Fibroblast of lung (primary cell): ENCODE measurements around the gene ADA. TPM values are rescaled to one million over a fixed set of nuclear protein-coding genes. Genes with fewer than 3 reads are reported as not detected.
A peak's percentile ranks its signal among the peaks of the same experiment; 100 is the strongest.
"Not testable (repeated sequence)": the region's sequence is repeated elsewhere in the genome, so short reads cannot be mapped to it uniquely, and the experiment has no call there.

ENCODE experiments used
- DNase-seq, 2 donors: peaks; one replicate each; pipeline versions ENCODE4 v3.0.0 to v3.0.0-alpha.2; 2010; ENCODE audit warnings: low read depth in 2 of 2
- H2AFZ ChIP-seq: 2 replicates; pipeline ENCODE4 v1.5.1; 2012; ENCODE audit warnings: low read length, control low read depth, inconsistent platforms
- H3K27ac ChIP-seq: 2 replicates; pipeline ENCODE4 v1.5.1; 2011; ENCODE audit warnings: low read length, control low read depth; ENCODE audit not compliant: insufficient read depth
- H3K27me3 ChIP-seq: 2 replicates; pipeline ENCODE4 v1.5.1; 2011; ENCODE audit warnings: mild to moderate bottlenecking, low read length; ENCODE audit not compliant: control insufficient read depth, insufficient read depth
- H3K36me3 ChIP-seq: 2 replicates; pipeline ENCODE4 v1.5.1; 2011; ENCODE audit warnings: low read length; ENCODE audit not compliant: control insufficient read depth, insufficient read depth
- H3K4me1 ChIP-seq: 2 replicates; pipeline ENCODE4 v1.5.1; 2011; ENCODE audit warnings: low read length; ENCODE audit not compliant: control insufficient read depth, insufficient read depth; ENCODE audit errors: extremely low read depth
- H3K4me2 ChIP-seq: 2 replicates; pipeline ENCODE4 v1.5.1; 2011; ENCODE audit warnings: low read length, control low read depth; ENCODE audit not compliant: insufficient read depth; ENCODE audit errors: extremely low read depth
- H3K4me3 ChIP-seq, 4 experiments: fragments of 200-600 bp in 1 of 4; sonication (generic) in 1 of 4; replicated peaks in 1 of 4; 2 replicates each; pipeline ENCODE4 v1.5.1; 2011 to 2016; ENCODE audit warnings: low read length in 4 of 4, low read depth in 3 of 4, mild to moderate bottlenecking in 3 of 4, control low read depth in 2 of 4, inconsistent platforms in 1 of 4, mixed read lengths in 1 of 4; ENCODE audit not compliant: insufficient read depth in 1 of 4; ENCODE audit errors: control extremely low read depth in 1 of 4
- H3K79me2 ChIP-seq: 2 replicates; pipeline ENCODE4 v1.5.1; 2012; ENCODE audit warnings: mild to moderate bottlenecking, low read length, inconsistent platforms; ENCODE audit not compliant: control insufficient read depth, insufficient read depth
- H3K9ac ChIP-seq: 2 replicates; pipeline ENCODE4 v1.5.1; 2011; ENCODE audit warnings: mild to moderate bottlenecking, low read length, control low read depth; ENCODE audit not compliant: insufficient read depth
- H3K9me3 ChIP-seq: 2 replicates; pipeline ENCODE4 v1.5.1; 2012; ENCODE audit warnings: low read depth, low read length; ENCODE audit not compliant: control insufficient read depth, insufficient read depth
- H4K20me1 ChIP-seq: 2 replicates; pipeline ENCODE4 v1.5.1; 2011; ENCODE audit warnings: low read length; ENCODE audit not compliant: control insufficient read depth, insufficient read depth; ENCODE audit errors: extremely low read depth
- EZH2 ChIP-seq: IDR thresholded peaks from 2 replicates; pipeline ENCODE4 v1.5.1; 2012; ENCODE audit warnings: low read length, control low read depth, mild to moderate bottlenecking; ENCODE audit errors: missing control alignments
- polyA plus RNA-seq, 2 donors: library from polyadenylated mRNA; depleted of rRNA in 1 of 2; stranded (reverse) in 1 of 2; unstranded in 1 of 2; fragments of >200 nt; gene quantifications; 2 replicates each; pipeline ENCODE4 v1.2.1, GENCODE V29; 2011 to 2012; ENCODE audit warnings: missing spikeins in 1 of 2
- total RNA-seq: library from RNA; depleted of rRNA; stranded (reverse); fragments of >200 nt; gene quantifications from 2 replicates; pipeline ENCODE4 v1.2.1, GENCODE V29; 2014
- TF ChIP-seq, protein P1 (sequence below), 2 donors: IDR thresholded peaks in 1 of 2; conservative IDR thresholded peaks in 1 of 2; 1 replicate in 1 of 2; 2 replicates in 1 of 2; pipeline ENCODE4 v1.5.1; 2011 to 2012; ENCODE audit warnings: low read length in 2 of 2, control low read depth in 1 of 2, inconsistent platforms in 1 of 2, low read depth in 1 of 2, mild to moderate bottlenecking in 1 of 2

ADA gene
- total and polyA plus RNA-seq, 2 donors (not counting 1 experiment from before 2014, with no cell fraction given): 5.4 to 21.9 TPM

DNA sequence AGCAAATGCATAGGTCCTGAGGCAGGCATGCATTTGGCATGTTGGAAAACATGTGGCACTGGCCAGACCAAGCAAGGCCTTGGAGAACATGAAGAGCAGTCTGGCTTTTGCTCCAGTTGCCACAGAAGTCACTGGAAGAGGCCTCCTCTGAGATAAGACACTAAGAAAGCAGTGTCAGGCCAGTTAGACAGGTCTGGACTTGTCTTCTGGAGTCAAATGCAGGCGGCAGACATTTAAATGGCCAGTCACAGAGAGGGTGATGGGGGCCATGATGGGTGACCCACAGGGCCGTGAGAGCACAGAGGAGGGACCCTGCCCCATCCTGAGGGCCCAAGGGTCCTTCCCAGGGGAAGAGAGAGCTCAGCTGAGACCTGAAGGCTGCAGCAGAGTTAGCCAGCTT lies 26.7 kb upstream of the ADA start:
- H3K27ac ChIP-seq: no peak overlapping the region
- TF ChIP-seq, protein P1, sequence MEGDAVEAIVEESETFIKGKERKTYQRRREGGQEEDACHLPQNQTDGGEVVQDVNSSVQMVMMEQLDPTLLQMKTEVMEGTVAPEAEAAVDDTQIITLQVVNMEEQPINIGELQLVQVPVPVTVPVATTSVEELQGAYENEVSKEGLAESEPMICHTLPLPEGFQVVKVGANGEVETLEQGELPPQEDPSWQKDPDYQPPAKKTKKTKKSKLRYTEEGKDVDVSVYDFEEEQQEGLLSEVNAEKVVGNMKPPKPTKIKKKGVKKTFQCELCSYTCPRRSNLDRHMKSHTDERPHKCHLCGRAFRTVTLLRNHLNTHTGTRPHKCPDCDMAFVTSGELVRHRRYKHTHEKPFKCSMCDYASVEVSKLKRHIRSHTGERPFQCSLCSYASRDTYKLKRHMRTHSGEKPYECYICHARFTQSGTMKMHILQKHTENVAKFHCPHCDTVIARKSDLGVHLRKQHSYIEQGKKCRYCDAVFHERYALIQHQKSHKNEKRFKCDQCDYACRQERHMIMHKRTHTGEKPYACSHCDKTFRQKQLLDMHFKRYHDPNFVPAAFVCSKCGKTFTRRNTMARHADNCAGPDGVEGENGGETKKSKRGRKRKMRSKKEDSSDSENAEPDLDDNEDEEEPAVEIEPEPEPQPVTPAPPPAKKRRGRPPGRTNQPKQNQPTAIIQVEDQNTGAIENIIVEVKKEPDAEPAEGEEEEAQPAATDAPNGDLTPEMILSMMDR (conservative IDR thresholded peaks at IDR 0.05 in 1 of 2, IDR thresholded peaks at IDR 0.05 in 1 of 2; ENCODE audit: low read depth in 1 of 2, low read length in 2 of 2): no peak
- no peak for TF ChIP-seq EZH2
- no peaks in the 10 kb centered on the region for H3K27me3 ChIP-seq
- H2AFZ ChIP-seq: no peak overlapping the region
- DNase-seq: no peak
- H3K4me3 ChIP-seq: no peak overlapping the region
- no peaks in the 10 kb centered on the region for H3K4me1 ChIP-seq
- H4K20me1 ChIP-seq: no peaks in the 10 kb centered on the region
- H3K9me3 ChIP-seq: no peaks in the 10 kb centered on the region
- H3K4me2 ChIP-seq: no peak overlapping the region
- H3K9ac ChIP-seq: no peak overlapping the region
- no peaks in the 10 kb centered on the region for H3K36me3 ChIP-seq
- no peaks in the 10 kb centered on the region for H3K79me2 ChIP-seq

DNA sequence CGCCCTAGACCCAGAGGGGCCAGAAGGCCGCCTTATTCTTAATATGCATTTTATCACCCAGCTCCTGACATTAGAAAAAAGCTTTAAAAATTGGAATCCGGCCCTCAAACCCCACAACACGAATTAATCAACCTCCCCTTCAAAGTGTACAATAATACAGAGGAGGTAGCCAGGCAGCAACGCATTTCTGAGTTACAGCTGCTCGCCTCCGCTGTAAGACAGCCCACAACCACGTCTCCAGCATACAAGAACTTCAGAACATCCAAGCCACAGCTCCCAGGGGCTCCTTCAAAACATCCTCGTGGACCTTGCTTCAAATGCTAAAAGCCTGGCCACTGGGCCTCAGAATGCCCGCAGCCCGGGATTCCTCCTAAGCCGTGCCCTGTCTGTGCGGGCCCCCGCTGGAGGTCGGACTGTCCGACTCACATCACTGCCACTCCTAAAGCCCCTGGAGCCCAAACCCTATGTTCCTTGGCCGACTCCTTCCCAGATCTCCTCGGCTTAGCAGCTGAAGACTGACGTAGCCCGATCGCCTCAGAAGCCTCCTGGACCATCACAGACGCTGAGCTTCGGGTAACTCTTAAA lies 20.9 kb upstream of the ADA start:
- H3K9ac ChIP-seq, H2AFZ ChIP-seq, H3K36me3 ChIP-seq, DNase-seq, H3K9me3 ChIP-seq, H3K79me2 ChIP-seq, H3K27me3 ChIP-seq, H4K20me1 ChIP-seq, H3K4me3 ChIP-seq, H3K4me2 ChIP-seq, H3K27ac ChIP-seq, H3K4me1 ChIP-seq: not testable (repeated sequence)

DNA sequence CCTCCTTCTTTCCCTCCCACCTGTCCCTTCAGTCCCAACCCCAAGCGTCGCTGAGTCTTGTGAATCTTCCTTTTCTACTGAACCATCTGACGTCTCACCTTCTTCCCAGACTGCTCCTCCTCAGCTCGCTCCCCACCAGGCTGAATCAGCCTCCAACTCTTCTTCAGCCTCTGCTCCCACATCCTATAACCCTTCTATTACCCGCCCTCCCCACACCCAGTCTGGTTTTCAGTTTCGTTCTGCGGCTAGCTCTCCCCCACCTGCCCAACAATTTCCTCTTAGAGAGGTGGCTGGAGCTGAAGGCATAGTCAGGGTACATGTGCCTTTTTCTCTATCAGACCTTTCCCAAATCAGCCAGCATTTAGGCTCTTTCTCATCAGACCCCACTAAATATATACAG lies 20.0 kb upstream of the ADA start:
- H2AFZ ChIP-seq, H3K4me2 ChIP-seq, H3K79me2 ChIP-seq, H3K4me1 ChIP-seq, H3K36me3 ChIP-seq, H3K9ac ChIP-seq, H3K27ac ChIP-seq, H4K20me1 ChIP-seq, DNase-seq, H3K27me3 ChIP-seq, H3K9me3 ChIP-seq, H3K4me3 ChIP-seq: not testable (repeated sequence)

DNA sequence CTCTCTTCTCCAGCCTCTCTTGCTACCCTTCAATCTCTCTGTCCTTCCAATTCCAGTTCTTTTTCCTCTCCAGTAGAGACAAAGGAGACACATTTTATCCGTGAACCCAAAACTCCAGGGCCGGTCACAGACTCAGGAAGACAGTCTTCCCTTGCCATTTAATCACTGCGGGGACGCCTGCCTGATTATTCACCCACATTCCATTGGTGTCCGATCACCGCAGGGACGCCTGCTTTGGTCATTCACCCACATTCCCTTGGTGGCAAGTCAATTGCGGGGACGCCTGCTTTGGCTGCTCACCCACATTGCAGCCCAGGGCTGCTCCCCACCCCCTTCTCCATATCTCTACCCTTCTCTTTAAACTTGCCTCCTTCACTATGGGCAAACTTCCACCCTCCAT lies 19.4 kb upstream of the ADA start:
- not testable (repeated sequence) for H3K4me2 ChIP-seq, H3K9ac ChIP-seq, H3K4me3 ChIP-seq, H4K20me1 ChIP-seq, H3K9me3 ChIP-seq, H3K79me2 ChIP-seq, H3K27ac ChIP-seq, H2AFZ ChIP-seq, H3K27me3 ChIP-seq, H3K4me1 ChIP-seq, H3K36me3 ChIP-seq
- peak in 1 of 2 donors; percentile 77 for DNase-seq
